ENCODE measurements around the gene TCF4. TPM values are rescaled to one million over a fixed set of nuclear protein-coding genes. Genes with fewer than 3 reads are reported as not detected.

TCF4 gene
- total RNA-seq, 1 experiment from 2014 or later: 143 TPM

DNA sequence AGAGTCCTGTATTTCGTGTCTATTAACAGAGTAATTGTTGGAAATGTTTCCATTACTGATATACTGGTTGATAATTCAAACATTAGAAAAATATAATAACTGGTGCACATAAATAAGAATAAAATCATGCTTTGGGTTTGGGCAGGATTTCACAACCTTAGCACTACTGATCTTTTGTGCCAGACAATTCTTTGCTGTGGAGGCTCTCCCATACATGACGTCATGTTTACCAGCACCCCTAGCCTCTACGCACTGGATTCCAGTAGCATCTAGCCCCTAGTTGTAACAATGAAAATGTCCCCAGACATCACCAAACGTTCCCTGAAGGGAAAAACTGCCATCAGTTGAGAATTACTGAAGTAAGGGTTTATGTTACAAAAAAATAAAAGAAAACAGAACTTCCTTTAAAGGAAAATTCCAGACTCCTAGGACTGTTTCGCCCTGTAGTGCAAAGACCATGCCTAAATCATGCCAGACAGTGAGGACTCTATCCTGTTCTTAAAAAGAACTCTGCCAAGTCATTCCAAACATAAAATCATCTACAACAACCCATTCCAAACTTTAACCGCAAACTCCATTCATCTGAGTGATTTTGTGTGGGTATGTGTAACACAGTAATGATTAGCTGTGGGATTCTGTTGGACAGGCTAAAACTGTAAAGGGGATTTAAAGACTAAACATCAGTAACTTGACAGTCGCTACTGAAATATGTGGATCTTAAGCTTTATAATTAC is 315.3 kb downstream of the TCF4 start:
- no peak overlapping the region for H3K27ac ChIP-seq (ENCODE audit: low read depth, low read length, poor library complexity, severe bottlenecking)
- peaks cover 10% of the 10 kb centered on the region for H3K4me1 ChIP-seq (ENCODE audit: insufficient read depth, low read length, poor library complexity, severe bottlenecking)
- peaks cover 61% of the 10 kb centered on the region for H3K36me3 ChIP-seq (ENCODE audit: insufficient read depth, low read length, poor library complexity, severe bottlenecking)
- no peaks in the 10 kb centered on the region for H3K27me3 ChIP-seq (replicated peaks; ENCODE audit: insufficient read depth, low read depth, low read length, poor library complexity)
- intact Hi-C loops (cut with micrococcal nuclease; ENCODE audit: unreplicated experiment): no loop called here
- H3K9me3 ChIP-seq (ENCODE audit: low read depth, low read length, poor library complexity, severe bottlenecking): no peaks in the 10 kb centered on the region
- ChIA-PET POLR2A (ENCODE audit: low non-redundant PET) (no interaction called here), CTCF (interaction anchor here (0.8 kb wide), 1 partner anchor 38 kb away, joined by 3 read pairs; no protein-coding TSS in a partner anchor)
- BruUV-seq (replicated peaks): no TSS peak
- TF ChIP-seq EZH2 (IDR thresholded peaks at IDR 0.05; ENCODE audit: borderline replicate concordance, low read depth, low read length, poor library complexity, severe bottlenecking): no peak
- TF ChIP-seq, protein P1, sequence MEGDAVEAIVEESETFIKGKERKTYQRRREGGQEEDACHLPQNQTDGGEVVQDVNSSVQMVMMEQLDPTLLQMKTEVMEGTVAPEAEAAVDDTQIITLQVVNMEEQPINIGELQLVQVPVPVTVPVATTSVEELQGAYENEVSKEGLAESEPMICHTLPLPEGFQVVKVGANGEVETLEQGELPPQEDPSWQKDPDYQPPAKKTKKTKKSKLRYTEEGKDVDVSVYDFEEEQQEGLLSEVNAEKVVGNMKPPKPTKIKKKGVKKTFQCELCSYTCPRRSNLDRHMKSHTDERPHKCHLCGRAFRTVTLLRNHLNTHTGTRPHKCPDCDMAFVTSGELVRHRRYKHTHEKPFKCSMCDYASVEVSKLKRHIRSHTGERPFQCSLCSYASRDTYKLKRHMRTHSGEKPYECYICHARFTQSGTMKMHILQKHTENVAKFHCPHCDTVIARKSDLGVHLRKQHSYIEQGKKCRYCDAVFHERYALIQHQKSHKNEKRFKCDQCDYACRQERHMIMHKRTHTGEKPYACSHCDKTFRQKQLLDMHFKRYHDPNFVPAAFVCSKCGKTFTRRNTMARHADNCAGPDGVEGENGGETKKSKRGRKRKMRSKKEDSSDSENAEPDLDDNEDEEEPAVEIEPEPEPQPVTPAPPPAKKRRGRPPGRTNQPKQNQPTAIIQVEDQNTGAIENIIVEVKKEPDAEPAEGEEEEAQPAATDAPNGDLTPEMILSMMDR (conservative IDR thresholded peaks at IDR 0.05; ENCODE audit: low read depth, low read length): no peak
- no peak for DNase-seq (ENCODE audit: low spot score)
- no peak overlapping the region for H3K4me3 ChIP-seq (ENCODE audit: low read depth, low read length, poor library complexity, severe bottlenecking)

DNA sequence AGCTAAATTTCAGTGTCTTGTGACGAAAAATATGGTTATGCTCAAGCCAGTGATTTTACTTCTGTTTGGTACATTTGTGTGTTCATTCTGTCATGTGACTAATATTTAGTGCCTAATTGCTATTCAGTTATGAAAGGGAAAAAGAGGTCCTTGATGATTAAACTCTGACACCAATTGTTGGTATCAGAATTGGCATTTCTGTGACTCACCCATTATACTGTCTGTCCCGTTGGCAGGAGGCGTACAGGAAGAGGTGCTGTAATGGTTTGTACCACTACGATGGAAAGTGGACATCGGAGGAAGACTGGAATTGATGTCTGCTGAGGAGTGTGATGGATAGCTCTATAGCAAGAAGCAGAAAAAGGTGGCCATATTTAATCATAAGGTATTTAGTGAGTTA is 318.4 kb downstream of the TCF4 start:
- peaks cover 72% of the 10 kb centered on the region for H3K36me3 ChIP-seq (ENCODE audit: insufficient read depth, low read length, poor library complexity, severe bottlenecking)

DNA sequence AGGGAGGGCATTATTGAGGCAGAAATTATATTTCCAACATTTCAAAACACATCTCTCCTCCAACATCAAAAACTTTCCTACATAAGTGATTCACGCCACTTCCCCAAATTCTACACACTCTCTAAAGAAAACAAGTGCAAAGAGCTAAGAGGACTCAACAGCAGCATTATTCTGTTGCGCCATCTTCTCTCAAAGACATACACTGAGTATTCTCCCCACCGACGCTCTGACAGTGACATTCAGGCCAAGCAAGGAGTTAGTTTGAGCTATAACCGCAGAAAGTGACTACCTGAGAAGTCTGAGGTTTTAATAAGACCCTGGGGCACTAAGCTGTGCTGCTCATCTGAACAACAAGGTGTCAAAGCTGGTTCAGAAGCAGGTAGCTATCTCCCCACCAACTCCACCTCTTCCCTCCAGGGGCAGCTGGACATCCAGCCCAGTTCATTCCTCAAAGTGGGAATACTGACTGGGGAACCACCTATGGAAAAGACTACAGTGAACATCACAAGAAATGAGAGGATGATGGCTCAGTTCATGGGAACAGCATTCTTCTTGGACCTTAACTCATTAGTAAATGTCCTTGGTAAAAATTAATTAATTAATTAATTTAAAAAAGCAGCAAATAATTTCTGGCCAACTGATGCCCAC is 319.2 kb downstream of the TCF4 start:
- CTCF ChIA-PET: no interaction called here
- POLR2A ChIA-PET (ENCODE audit: low non-redundant PET): no interaction called here

More for the DNA sequence above, 318.4 kb downstream of the TCF4 start:
- ChIA-PET POLR2A (ENCODE audit: low non-redundant PET) (no interaction called here), CTCF (interaction anchor here (0.5 kb wide), 1 partner anchor 17 kb away, joined by 4 read pairs; no protein-coding TSS in a partner anchor)
- Histone ChIP-seq H3K27me3 (replicated peaks; ENCODE audit: insufficient read depth, low read depth, low read length, poor library complexity) (no peaks in the 10 kb centered on the region), H3K9me3 (ENCODE audit: low read depth, low read length, poor library complexity, severe bottlenecking) (no peaks in the 10 kb centered on the region), H3K4me3 (ENCODE audit: low read depth, low read length, poor library complexity, severe bottlenecking) (no peak overlapping the region), H3K4me1 (ENCODE audit: insufficient read depth, low read length, poor library complexity, severe bottlenecking) (peaks cover 35% of the 10 kb centered on the region), H3K27ac (ENCODE audit: low read depth, low read length, poor library complexity, severe bottlenecking) (no peak overlapping the region)
- DNase-seq (ENCODE audit: low spot score): no peak
- TF ChIP-seq, protein P1 (conservative IDR thresholded peaks at IDR 0.05; ENCODE audit: low read depth, low read length): no peak
- TF ChIP-seq EZH2 (IDR thresholded peaks at IDR 0.05; ENCODE audit: borderline replicate concordance, low read depth, low read length, poor library complexity, severe bottlenecking): no peak
- BruUV-seq (replicated peaks): no TSS peak
- intact Hi-C loops (cut with micrococcal nuclease; ENCODE audit: unreplicated experiment): no loop called here

More for the DNA sequence above, 319.2 kb downstream of the TCF4 start:
- Histone ChIP-seq H3K36me3 (ENCODE audit: insufficient read depth, low read length, poor library complexity, severe bottlenecking) (peaks cover 71% of the 10 kb centered on the region), H3K4me3 (ENCODE audit: low read depth, low read length, poor library complexity, severe bottlenecking) (no peak overlapping the region), H3K9me3 (ENCODE audit: low read depth, low read length, poor library complexity, severe bottlenecking) (no peaks in the 10 kb centered on the region), H3K27me3 (replicated peaks; ENCODE audit: insufficient read depth, low read depth, low read length, poor library complexity) (no peaks in the 10 kb centered on the region), H3K4me1 (ENCODE audit: insufficient read depth, low read length, poor library complexity, severe bottlenecking) (peaks cover 42% of the 10 kb centered on the region), H3K27ac (ENCODE audit: low read depth, low read length, poor library complexity, severe bottlenecking) (no peak overlapping the region)
- TF ChIP-seq, protein P1 (conservative IDR thresholded peaks at IDR 0.05; ENCODE audit: low read depth, low read length): no peak
- no peak for TF ChIP-seq EZH2 (IDR thresholded peaks at IDR 0.05; ENCODE audit: borderline replicate concordance, low read depth, low read length, poor library complexity, severe bottlenecking)
- BruUV-seq (replicated peaks): no TSS peak
- intact Hi-C loops (cut with micrococcal nuclease; ENCODE audit: unreplicated experiment): no loop called here
- no peak for DNase-seq (ENCODE audit: low spot score)

All from A673 (cell line).